Activated T-cell treated with anti-CD3 and anti-CD28 coated beads for 1 hour (primary cell): Measurements from ENCODE around the gene KRT71.

Source experiments
- DNase-seq: peaks from one replicate; pipeline ENCODE4 v3.0.0-alpha.2; 2020; ENCODE audit warnings: low read depth

KRT71 gene

GRCh38 chr12:52497975-52498374 is 55.0 kb downstream of the KRT71 start:
- DNase-seq = no peak

GRCh38 chr12:52496590-52497071 is 56.3 kb downstream of the KRT71 start:
- no peak for DNase-seq

GRCh38 chr12:52496054-52496453 is 56.9 kb downstream of the KRT71 start:
- DNase-seq = no peak

- DNase-seq = no peak
These were observed 57.6 kb downstream of the KRT71 start for GRCh38 chr12:52495389-52495788.

GRCh38 chr12:52494518-52494917 is 58.4 kb downstream of the KRT71 start:
- no peak for DNase-seq

GRCh38 chr12:52494100-52494499 is 58.8 kb downstream of the KRT71 start:
- no peak for DNase-seq
